ENCODE data around the gene UBAC1.

GRCh38 chr9:135962696-135963307 is 1.6 kb upstream of the UBAC1 start:
- TF ChIP-seq POLR2A (IDR thresholded peaks at IDR 0.05) (no peak), CTCF (IDR thresholded peaks at IDR 0.05) (no peak), EP300 (IDR thresholded peaks at IDR 0.05) (no peak)
